ENCODE results near the gene SLC4A2.

Gene SLC4A2

DNA sequence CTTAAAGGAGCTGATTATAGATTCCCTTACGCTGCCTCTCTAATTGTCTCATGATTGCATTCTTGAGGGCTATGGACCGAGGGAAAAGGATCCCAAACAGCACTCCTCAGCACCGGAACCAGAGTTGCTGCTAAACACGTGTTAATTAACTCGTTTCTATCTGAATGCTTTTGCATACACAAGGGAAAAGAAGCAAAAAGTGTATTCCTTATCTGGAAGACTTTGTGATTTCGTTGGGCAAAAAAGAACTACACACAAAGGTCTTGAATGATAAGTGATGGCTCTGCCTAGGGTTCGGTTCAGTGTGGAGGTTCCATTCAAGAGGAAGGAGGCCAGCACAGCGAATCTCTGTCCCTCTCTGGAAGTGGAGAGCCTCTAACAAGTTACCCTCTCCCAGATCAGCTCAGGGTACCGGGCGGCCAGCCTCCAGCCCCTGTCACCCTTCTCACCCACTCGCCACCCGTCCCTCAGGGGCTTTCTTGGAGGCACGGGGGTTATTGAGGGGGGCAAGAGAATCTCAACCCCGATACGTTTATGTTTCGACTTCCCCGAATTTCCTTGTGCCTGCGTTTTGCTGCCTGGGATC lies 515 bp upstream of the SLC4A2 start:
- no peaks in the 10 kb centered on the region for H3K9me3 ChIP-seq (ENCODE audit: control insufficient read depth, insufficient read depth, low read length)
- H3K4me1 ChIP-seq (ENCODE audit: insufficient read depth, low read length) = peaks cover 6% of the 10 kb centered on the region; the same call in 1 of the 2 replicates

DNA sequence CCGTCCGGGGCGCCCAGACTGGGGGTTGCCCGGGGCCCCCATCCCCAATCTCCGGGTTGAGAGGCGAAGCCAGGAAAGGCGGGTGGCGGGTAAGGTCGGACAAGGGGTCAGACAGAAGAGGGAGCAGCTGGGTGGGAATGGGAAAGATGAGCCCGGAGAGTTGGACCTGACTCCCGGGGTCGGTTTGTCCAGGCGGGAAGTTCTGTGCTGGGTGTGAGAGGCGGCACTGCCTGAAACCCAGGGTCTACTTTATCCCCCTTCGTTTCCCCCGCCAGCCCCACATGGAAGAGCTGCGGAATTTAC lies 675 bp downstream of the SLC4A2 start:
- Histone ChIP-seq H3K9ac (ENCODE audit: low read depth, low read length) (peak overlapping the region; percentile 72), H3K4me1 (ENCODE audit: insufficient read depth, low read length) (peaks cover 6% of the 10 kb centered on the region; the same call in 1 of the 2 replicates), H3K9me3 (ENCODE audit: control insufficient read depth, insufficient read depth, low read length) (no peaks in the 10 kb centered on the region), H3K36me3 (ENCODE audit: insufficient read depth, low read length) (no peaks in the 10 kb centered on the region)

More for the DNA sequence above, 515 bp upstream of the SLC4A2 start:
- Histone ChIP-seq H3K9ac (ENCODE audit: low read depth, low read length) (peak overlapping the region; percentile 72; the same call in 1 of the 2 replicates), H3K36me3 (ENCODE audit: insufficient read depth, low read length) (no peaks in the 10 kb centered on the region)

DNA sequence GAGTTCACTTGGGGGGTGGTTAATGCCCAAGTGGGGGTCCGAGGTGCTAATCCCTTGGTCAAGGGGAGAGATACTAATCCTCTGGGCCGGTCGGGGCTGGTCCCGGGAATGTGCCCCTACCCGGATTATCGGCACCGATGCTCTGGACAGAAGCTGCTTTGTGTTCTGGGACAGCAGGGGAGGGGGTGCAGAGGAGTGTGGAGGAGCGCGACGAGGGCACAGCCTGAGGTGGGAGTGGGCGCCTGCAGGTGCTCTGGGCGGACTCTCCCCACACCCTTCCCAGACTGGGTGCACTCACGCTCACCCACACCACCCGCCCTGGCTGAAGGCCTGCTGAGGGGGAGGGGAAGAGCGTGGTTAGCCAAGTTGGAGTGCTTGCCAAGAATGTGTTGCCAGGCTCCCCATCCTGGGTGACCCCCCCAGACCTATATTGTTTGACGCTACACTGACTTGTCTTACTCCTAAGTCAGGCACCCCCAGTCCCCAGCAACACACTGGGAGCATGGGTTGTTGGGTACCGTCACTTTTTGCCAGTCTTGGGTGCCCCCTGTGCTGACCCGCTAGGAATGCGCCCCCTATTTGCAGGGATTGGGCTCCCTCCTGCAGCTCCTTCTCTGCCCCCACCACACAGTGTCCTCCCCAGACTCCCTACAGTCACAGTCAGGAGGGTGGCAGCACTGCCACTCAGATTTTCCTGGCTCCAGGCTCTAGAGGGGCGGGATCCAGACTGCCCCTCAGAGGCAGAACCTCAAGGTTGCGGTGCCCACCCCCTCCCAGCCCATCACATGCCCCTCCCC lies 1.2 kb downstream of the SLC4A2 start:
- Histone ChIP-seq H3K9ac (ENCODE audit: low read depth, low read length) (peak overlapping the region; percentile 72), H3K4me1 (ENCODE audit: insufficient read depth, low read length) (peaks cover 6% of the 10 kb centered on the region; the same call in 1 of the 2 replicates), H3K36me3 (ENCODE audit: insufficient read depth, low read length) (no peaks in the 10 kb centered on the region), H3K9me3 (ENCODE audit: control insufficient read depth, insufficient read depth, low read length) (no peaks in the 10 kb centered on the region)

DNA sequence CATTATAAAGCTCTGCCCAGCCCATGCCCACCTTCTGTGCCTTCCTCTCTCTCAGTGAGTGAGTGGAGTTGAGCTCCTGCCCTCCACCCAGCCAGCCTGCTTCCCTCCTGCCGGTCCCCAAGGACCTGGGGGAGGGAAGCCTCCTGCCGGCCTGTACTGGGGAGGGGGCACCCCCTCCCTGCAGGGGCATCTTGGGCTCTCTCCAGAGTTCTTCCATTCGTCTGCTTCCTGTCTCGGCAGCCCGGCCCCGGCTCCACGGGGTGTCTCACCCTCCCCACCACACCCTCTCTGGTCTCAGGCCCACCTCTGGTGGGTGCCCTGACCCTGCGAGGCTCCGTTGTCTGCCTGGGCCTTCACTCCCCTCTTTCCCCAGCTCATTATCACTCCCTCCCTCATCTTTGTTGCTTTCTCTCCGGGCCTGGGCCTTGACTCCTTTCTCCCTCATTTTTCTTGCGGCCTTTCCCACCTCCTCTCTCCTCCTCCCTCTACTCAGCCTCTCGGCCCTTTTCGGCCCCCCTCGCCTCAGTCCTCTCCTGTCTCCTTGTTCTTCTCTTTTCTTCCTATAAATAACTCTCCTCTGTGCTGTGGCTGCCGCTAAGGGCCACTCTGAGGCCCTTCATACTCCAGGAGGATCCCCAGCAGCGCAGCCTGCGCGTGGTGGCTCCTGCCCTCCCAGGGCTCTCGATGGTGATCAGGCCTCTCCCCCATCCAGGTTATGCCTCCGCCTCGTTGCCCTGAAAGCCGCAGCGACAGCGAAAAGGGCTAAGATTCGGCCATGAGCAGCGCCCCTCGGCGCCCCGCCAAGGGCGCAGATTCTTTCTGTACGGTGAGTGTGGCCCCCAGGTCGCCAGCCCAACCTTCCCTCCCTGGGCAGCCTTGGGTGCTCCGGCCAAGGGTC lies 2.1 kb downstream of the SLC4A2 start:
- Histone ChIP-seq H3K9ac (ENCODE audit: low read depth, low read length) (peak overlapping the region; percentile 72), H3K36me3 (ENCODE audit: insufficient read depth, low read length) (no peaks in the 10 kb centered on the region), H3K4me1 (ENCODE audit: insufficient read depth, low read length) (peaks cover 2% of the 10 kb centered on the region; the same call in 1 of the 2 replicates), H3K9me3 (ENCODE audit: control insufficient read depth, insufficient read depth, low read length) (no peaks in the 10 kb centered on the region)

GRCh38 chr7:151062111-151062398 lies 2.7 kb downstream of the SLC4A2 start:
- Histone ChIP-seq H3K4me1 (ENCODE audit: insufficient read depth, low read length) (no peaks in the 10 kb centered on the region), H3K36me3 (ENCODE audit: insufficient read depth, low read length) (0 out of 2 replicates have a peak, but pooled peaks cover 2% of the 10 kb centered on the region), H3K9ac (ENCODE audit: low read depth, low read length) (peak overlapping the region; percentile 72; the same call in 1 of the 2 replicates), H3K9me3 (ENCODE audit: control insufficient read depth, insufficient read depth, low read length) (no peaks in the 10 kb centered on the region)

DNA sequence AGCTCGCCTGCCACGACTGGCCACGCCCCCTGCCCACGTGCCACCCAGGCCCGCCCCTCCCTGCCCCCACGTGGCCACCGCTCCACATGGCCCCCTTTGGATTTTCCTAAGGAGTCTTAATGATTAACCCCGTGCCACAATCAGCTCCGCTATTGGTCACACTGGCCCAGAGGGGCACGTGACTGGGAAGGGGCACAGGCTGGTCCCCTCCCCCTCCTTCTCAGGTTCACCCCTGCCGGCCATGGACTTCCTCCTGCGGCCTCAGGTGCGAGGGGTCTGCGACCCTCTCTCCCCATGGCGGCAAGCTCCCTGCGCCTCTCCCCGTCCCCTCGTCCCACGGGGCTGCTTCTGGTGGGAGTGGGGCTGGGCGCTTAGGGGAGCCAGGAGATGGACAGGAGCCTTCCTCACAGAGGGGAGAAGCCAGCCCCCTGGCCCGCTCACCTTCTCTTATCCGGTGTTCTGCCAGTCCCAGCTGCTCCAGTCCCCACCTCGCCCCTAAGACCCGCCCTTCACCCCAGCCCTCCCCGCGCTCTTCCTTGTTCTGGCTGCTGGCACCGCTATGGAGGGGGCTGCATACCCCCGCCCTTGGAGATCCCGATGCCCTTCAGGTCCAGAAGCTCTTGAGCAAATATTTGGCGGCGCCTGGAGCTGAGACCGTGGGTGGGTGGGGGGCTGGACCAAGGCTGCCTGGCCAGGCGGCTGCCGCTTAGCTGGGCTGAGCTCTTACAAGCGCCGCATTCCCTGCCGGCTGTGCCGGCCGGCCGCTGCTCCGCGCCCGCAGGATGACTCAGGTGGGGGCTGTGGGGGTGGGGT lies 3.2 kb downstream of the SLC4A2 start:
- peak overlapping the region; percentile 36 for H3K9ac ChIP-seq (ENCODE audit: low read depth, low read length)
- H3K36me3 ChIP-seq (ENCODE audit: insufficient read depth, low read length) = peaks cover 7% of the 10 kb centered on the region; the same call in 1 of the 2 replicates
- H3K9me3 ChIP-seq (ENCODE audit: control insufficient read depth, insufficient read depth, low read length) = no peaks in the 10 kb centered on the region
- H3K4me1 ChIP-seq (ENCODE audit: insufficient read depth, low read length) = peaks cover 4% of the 10 kb centered on the region

DNA sequence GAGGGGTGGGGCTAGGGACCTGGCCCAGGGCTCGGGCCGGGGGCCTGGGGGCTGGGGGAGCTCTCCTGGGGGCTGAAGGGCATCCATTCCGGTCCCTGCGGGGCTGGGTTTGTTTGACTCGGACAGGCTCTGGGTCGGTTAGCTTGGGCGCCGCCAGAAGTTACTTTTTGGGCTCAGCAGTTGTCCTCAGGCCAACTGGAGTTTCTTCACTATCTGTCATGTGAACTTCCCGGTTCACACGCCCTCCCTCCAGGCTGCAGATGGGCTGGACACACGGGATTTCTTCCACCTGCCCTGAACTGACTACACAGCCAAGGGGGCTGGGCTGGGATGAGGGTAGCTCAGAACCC lies 3.8 kb downstream of the SLC4A2 start:
- H3K4me1 ChIP-seq (ENCODE audit: insufficient read depth, low read length) = peaks cover 10% of the 10 kb centered on the region
- H3K9me3 ChIP-seq (ENCODE audit: control insufficient read depth, insufficient read depth, low read length) = no peaks in the 10 kb centered on the region
- peaks cover 7% of the 10 kb centered on the region; the same call in 1 of the 2 replicates for H3K36me3 ChIP-seq (ENCODE audit: insufficient read depth, low read length)
- H3K9ac ChIP-seq (ENCODE audit: low read depth, low read length) = peak overlapping the region; percentile 49; the same call in 1 of the 2 replicates

DNA sequence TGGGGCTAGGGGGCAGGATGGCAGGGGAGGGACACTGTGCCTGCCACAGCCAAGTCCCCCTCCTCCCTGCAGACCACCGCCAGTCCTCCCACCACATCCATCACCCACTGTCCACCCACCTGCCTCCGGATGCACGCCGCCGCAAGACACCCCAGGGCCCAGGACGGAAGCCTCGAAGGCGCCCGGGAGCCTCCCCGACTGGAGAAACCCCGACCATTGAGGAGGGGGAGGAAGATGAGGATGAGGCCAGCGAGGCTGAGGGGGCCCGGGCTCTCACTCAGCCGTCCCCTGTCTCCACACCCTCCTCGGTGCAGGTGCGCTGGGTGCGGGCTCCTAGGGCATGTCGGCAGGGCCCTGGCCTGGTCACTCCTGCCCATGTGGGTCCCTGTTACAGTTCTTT lies 5.1 kb downstream of the SLC4A2 start:
- H3K36me3 ChIP-seq (ENCODE audit: insufficient read depth, low read length) = peaks cover 7% of the 10 kb centered on the region; the same call in 1 of the 2 replicates
- H3K9ac ChIP-seq (ENCODE audit: low read depth, low read length) = no peak overlapping the region
- peaks cover 10% of the 10 kb centered on the region for H3K4me1 ChIP-seq (ENCODE audit: insufficient read depth, low read length)
- H3K9me3 ChIP-seq (ENCODE audit: control insufficient read depth, insufficient read depth, low read length) = no peaks in the 10 kb centered on the region

GRCh38 chr7:151064993-151065392 lies 5.6 kb downstream of the SLC4A2 start:
- Histone ChIP-seq H3K9ac (ENCODE audit: low read depth, low read length) (no peak overlapping the region), H3K4me1 (ENCODE audit: insufficient read depth, low read length) (peaks cover 10% of the 10 kb centered on the region), H3K9me3 (ENCODE audit: control insufficient read depth, insufficient read depth, low read length) (no peaks in the 10 kb centered on the region), H3K36me3 (ENCODE audit: insufficient read depth, low read length) (peaks cover 7% of the 10 kb centered on the region; the same call in 1 of the 2 replicates)

DNA sequence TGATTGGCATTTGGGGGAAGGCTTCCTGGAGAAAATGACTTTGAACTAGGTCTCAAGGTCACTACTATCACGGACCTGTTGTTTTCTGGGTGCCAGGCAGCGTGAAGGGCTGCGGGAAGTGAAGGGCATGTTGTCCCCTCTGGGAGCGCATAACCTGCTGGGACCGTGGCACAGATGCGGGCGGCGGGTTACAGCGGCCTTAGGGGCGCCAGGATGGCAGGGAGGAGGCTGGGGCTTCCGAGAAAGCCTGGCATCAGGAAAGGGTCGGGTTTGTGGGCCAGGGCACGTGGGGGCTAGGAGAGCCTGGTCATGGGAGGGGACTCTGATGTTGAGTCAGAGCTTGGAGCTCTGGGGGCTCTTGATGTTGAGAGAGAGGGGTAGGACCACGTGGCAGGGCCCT lies 6.1 kb downstream of the SLC4A2 start:
- peaks cover 7% of the 10 kb centered on the region; the same call in 1 of the 2 replicates for H3K36me3 ChIP-seq (ENCODE audit: insufficient read depth, low read length)
- peaks cover 10% of the 10 kb centered on the region for H3K4me1 ChIP-seq (ENCODE audit: insufficient read depth, low read length)
- no peaks in the 10 kb centered on the region for H3K9me3 ChIP-seq (ENCODE audit: control insufficient read depth, insufficient read depth, low read length)
- no peak overlapping the region for H3K9ac ChIP-seq (ENCODE audit: low read depth, low read length)

DNA sequence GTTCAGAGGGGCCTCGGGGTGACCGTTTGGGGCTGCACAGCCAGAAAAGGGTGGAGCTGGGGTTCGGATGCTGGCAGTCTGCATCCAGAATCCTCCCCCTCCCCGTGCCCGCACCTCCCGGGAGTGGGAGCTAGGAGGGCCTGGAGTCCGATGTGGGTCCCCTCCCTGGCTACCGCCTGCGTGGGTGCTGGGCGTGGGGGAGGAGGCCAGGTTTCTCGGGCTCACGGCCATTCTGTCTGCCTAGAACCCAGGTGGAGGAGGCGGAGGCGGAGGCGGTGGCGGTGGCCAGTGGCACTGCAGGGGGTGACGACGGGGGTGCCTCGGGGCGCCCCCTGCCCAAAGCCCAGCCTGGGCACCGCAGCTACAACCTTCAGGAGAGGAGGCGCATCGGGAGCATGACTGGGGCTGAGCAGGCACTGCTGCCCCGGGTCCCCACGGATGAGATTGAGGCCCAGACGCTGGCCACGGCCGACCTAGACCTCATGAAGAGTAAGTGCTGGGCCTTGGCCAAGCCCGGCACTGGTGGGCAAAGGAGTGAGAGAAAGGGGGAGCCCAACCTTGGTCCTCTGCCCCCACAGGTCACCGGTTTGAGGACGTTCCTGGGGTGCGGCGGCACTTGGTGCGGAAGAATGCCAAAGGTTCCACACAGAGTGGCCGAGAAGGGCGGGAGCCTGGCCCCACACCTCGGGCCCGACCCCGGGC lies 7.0 kb downstream of the SLC4A2 start:
- Histone ChIP-seq H3K4me1 (ENCODE audit: insufficient read depth, low read length) (peaks cover 10% of the 10 kb centered on the region), H3K9ac (ENCODE audit: low read depth, low read length) (no peak overlapping the region), H3K9me3 (ENCODE audit: control insufficient read depth, insufficient read depth, low read length) (no peaks in the 10 kb centered on the region), H3K36me3 (ENCODE audit: insufficient read depth, low read length) (peaks cover 7% of the 10 kb centered on the region; the same call in 1 of the 2 replicates)

GRCh38 chr7:151068069-151068773 lies 8.8 kb downstream of the SLC4A2 start:
- Histone ChIP-seq H3K9ac (ENCODE audit: low read depth, low read length) (no peak overlapping the region), H3K36me3 (ENCODE audit: insufficient read depth, low read length) (peaks cover 7% of the 10 kb centered on the region; the same call in 1 of the 2 replicates), H3K9me3 (ENCODE audit: control insufficient read depth, insufficient read depth, low read length) (no peaks in the 10 kb centered on the region), H3K4me1 (ENCODE audit: insufficient read depth, low read length) (peaks cover 10% of the 10 kb centered on the region)
